SIG-M5 (cell line): ENCODE measurements around the gene ADGRG3.
"Not testable (repeated sequence)": the region's sequence is repeated elsewhere in the genome, so short reads cannot be mapped to it uniquely, and the experiment has no call there.

Experiments used
- DNase-seq: peaks from one replicate; lab custom pipeline; 2025; lab: John Stamatoyannopoulos, UW

The ADGRG3 gene

DNA sequence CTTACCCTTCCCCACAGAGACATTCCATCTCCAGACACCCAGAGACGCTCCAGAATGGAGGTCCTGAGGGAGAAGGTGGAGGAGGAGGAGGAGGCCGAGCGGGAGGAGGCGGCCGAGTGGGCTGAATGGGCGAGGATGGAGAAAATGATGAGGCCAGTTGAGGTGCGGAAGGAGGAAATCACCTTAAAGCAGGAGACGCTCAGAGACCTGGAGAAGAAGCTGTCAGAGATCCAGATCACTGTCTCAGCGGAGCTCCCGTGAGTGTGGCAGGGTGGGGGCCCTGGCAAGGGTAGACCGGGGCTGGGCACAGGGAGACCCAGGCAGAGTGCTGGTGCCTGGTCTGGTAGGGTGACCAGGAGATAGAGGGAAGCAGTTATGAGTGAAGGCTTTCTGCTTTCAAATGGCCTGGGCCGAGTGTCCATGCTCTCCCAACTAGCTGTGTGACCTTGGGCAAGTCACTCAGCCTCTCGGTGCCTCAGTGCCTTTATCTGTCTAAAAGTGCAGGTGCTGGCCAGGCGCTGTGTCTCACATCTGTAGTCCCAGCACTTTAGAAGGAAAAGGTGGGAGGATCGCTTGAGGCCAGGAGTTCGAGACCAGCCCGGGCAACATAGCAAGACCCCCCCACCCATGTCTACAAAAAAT, 29.9 kb downstream of the ADGRG3 start:
- DNase-seq, result no peak

DNA sequence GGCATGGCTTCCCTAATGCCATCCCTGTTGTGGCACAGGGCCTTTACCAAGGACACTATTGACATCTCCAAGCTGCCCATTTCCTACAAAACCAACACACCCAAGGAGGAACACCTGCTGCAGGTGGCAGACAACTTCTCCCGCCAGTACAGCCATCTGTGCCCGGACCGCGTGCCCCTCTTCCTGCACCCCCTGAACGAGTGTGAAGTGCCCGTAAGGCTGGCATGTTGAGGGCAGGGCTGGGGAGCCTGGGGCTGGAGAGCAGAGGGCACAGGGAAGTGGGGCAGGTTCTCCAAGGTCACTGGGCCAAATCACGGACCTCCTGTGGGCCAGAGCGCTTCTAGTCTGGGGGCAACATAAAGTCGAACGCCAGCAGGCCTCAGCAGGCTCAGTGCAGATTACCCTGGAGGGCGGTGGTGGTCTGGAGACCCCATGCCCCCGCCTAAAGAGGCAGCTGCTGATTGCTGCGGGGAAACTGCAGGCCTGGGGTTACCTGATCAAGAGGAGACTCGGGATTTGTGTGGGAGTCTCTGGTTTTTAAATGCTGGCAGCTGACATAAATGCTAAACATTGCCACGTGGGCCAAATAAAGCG, 30.8 kb downstream of the ADGRG3 start:
- no peak for DNase-seq

DNA sequence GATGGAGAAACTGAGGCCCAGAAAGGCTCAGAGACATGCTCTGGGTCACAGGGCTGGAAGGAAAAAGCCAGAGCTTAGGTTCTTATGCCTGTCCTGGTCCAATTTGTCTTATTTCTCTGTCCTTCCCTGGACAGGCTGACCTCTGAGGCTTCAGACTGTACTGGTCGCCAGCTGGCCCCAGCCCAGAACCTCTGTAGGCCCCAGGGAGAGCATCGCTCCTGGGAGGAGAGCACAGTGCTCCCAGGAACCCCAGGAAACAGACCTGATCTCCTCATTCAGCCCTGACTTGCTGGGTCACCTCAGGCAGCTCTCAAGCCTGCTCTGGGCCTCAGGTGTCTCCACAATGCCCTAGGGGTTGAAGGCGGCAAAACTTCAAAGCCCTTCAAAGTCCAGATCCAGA, 31.4 kb downstream of the ADGRG3 start:
- DNase-seq, result no peak

DNA sequence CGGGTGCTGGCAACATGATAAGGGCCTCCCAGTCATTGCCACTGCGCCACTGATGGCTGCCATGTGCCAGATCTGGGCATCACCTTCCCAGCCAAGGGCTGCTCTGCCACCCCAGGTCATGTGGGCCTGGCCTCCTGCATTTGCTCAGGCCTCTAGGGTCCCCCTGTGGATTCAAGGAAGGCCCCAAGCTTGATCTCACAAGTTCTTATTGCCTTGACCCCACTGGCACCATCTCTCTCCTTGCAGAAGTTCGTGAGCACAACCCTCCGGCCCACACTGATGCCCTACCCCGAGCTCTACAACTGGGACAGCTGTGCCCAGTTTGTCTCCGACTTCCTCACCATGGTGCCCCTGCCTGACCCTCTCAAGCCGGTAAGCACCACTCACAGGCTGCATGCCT, 31.8 kb downstream of the ADGRG3 start:
- DNase-seq, result no peak

DNA sequence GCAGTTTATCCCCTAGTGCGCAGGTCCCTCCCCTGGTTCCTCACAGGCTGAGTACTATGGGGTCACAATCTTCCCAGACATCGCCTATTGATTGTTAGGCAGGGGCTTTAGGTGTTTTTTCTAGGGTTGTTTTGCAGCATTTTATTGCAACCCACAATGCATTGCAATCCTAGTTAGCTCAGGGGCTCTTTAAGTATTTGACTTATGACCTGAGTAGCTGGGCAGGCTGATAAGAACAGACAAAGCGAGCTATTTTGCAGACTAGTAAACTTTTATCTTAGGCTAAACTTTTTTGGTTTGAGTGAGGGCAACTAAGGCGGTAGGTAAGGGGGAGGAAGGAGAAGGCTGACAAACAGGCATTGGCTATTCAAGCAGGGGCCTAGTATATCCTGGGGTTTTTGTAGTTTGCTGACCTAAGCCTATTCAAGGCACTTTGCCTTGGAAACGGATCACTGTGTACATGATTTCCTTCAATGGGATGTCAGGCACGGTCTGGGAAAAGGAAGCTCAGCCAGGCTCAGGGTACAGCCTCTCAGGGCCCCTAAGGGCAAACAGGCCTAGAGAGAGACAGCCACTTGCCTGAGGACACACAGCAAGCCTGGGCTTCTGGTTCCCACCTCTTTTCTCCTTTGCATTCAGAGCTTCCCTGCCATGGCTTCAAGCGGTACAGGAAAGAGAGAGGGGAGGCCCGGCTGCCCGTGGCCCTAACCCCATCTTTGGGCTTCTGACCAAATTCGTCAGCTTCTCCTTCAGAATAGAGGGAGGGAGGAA, 32.9 kb downstream of the ADGRG3 start:
- no peak for DNase-seq

DNA sequence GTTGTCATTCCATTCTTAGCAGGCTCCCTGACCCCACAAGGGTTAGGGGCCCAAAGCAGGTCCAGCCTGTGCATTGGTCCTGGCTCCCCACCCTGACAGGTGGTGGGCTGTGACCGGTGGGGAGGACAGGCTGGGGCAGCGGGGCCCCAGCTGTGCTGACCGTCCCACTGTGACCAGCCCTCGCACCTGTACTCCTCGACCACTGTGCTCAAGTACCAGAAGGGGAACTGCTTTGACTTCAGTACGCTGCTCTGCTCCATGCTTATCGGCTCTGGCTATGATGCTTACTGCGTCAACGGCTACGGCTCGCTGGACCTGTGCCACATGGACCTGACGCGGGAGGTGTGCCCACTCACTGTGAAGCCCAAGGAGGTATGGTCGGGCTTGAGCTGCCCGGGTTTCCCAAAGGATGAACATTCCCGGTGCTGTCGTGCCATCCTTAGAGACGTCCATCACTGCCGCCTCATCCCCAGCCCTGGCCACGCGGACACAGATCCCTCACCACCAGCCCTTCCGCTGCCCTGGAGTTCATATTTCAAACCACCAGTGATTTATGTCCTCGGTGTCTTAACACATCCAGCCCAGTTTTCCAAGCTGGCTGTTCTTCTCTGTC, 33.8 kb downstream of the ADGRG3 start:
- no peak for DNase-seq

DNA sequence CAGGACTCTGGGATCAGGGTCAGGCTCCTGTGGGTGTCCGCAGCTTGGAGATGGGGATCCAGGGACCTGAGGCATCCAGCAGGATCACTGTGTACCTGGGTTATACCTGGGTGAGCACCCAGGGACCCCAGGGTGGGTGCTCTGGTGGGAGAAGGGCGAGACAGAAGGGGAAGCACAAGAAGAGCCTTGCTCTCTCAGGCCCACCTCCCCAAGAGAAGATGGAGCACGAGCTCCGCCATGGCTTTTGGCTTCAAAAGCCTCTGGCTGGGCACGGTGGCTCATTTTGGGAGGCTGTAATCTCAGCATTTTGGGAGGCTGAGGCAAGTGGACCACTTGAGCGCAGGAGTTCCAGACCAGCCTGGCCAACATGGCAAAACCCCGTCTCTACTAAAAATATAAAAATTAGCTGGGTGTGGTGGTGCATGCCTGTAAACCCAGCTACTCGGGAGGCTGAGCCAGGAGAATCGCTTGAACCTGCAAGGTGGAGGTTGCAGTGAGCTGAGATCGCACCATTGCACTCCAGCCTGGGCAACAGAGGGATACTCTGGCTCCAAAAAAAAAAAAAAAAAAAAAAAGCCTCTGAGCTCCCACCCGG, 35.4 kb downstream of the ADGRG3 start:
- DNase-seq, result no peak

DNA sequence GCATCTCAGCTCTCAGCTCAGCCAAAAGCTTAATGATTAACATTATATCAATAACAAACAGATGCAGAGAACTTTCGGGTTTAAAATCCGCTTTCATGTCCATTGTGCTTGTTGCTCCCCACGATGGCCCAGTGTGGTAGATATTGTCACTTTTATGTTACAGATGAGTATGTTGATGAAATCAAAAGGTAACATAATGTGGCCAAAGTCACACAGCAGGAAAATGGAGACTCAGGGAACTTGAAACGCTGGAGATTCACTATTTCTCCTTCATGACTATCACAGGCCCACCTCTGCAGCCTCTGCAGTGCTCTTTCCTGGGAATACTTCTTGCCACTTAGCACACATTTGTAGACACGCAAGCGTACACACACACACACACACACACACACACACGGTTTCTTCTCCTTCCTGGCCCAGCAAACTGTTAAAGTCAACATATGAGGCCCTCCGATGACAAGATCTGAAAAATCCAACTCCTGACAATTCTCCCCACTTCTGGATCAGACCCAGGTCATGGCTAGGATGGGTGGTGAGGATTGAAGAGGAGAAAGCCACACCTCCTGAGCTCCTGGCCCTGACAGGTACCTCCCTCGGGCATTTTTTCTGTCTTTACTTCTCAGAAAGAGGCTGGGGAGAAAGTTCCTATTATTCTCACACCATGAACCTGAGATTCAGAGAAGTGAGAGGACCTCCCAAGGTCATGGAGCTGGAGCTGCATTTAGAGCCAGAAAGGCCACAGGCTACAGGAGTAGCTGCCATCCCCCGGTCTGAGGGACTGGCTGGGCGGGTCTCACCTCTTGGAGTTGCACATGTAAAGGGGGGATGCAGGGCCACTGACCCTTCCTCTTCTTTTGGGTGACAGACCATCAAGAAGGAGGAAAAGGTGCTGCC, 36.2 kb downstream of the ADGRG3 start:
- DNase-seq, result no peak

DNA sequence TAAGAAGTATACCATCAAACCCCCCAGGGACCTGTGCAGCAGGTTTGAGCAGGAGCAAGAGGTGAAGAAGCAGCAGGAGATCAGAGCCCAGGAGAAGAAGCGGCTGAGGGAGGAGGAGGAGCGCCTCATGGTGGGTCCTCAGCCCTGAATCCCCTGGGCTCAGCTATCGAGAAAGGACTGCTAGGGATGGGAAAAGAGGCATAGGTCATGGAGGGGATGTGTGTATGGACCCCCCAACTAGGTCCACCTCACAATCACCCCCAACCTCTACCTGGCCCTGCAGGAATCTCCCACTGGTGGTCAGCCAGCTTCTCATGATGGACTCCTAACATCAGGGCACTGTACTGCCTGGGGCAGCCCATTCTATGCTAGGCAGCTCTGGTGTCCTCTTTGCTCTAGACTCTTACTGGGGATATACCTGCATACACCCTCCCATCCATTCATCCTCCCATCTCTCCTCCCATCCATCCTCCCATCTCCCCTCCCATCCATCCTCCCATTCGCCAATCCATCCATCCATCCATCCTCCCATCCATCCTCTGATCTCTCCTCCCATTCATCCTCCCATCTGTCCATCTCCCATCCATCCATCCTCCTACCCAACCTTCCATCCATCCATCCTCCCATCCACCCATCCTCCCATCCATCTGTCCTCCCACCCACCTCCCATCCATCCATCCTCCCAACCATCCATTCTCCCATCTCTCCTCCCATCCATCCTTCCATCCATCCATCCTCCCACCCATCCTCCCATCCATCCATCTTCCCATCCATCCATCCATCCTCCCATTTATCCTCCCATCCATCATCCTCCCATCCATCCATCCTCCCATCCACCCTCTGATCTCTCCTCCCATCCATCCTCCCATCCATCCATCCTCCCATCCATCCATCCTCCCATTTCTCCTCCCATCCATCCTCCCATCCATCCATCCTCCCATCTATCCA, 37.1 kb downstream of the ADGRG3 start:
- DNase-seq, result no peak

DNA sequence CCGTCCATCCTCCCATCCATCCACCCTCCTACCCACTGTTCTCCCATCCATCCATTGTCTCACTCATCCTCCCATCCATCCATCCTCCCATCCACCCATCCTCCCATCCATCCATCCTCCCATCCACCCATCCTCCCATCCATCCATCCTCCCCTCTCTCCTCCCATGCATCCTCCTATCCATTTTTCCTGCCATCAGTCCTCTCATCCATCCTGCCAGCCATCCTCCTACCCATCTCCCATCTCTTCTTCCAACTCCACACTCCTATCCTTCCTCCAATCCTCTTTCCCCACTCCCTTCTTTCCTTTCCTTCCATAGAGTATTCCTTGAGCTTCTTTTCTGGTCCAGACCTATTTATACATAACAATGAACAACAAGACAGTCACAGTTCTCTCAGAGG, 38.6 kb downstream of the ADGRG3 start:
- DNase-seq, result no peak

DNA sequence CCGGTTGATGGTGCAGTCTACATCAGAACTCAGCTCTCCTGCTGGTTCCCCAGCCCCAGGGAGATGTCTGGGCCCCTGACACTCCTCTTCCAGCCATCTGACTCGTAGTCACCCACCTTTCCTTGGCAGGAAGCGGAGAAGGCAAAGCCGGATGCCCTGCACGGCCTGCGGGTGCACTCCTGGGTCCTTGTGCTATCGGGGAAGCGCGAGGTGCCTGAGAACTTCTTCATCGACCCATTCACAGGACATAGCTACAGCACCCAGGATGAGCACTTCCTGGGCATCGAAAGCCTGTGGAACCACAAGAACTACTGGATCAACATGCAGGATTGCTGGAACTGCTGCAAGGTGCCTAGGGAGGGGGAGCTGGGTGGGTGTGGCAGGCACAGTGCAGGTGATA, 39.2 kb downstream of the ADGRG3 start:
- no peak for DNase-seq

DNA sequence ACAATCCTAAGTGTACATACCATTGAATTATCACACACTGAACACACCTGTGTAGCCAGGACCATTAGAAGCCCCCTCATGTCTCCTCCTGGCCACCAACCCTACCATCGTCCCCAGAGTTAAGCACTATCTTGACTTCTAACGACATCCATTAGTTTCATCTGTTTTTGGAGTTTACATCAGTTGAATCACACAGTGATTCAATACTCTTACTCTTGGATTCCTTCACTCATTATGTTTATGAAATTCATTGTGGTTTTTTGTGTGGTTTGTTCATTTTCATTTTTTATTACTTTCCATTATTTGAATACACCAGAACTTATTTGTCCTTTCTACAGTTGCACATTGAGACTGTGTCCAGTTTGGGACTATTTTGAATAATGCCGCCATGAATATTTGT, 40.1 kb downstream of the ADGRG3 start:
- DNase-seq, result no peak

DNA sequence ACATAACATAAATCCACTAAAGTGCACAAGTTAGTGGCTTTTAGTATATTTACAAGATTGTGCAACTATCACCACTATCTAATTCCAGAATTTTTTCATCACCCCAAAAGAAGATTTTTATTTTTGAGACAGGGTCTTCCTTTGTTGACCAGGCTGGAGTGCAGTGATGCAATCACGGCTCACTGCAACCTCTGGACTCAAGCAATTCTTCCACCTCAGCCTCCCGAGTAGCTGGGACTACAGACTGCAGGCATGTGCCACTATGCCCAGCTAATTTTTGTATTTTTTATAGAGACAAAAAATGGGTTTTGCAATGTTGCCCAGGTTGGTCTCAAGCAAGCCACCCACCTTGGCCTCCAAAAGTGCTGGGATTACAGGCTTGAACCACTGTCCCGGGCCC, 41.6 kb downstream of the ADGRG3 start:
- no peak for DNase-seq

DNA sequence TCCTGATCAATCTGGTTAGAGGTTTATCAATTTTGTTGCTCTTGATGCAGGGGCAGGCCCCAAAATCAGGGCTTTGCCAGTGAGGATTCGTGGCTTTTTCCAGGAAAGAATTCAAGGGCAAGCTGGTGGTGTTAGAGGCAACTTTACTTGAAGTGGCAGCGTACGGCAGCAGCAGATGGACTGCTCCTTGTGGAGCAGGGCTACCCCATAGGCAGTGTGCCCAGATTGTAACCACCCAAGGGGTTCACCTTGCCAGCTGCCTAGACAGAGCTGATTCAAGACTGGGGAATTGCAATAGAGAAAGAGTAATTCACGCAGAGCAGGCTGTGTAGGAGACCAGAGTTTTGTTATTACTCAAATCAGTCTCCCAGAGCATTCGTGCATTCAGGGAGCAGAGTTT, 43.2 kb downstream of the ADGRG3 start:
- DNase-seq, result no peak

DNA sequence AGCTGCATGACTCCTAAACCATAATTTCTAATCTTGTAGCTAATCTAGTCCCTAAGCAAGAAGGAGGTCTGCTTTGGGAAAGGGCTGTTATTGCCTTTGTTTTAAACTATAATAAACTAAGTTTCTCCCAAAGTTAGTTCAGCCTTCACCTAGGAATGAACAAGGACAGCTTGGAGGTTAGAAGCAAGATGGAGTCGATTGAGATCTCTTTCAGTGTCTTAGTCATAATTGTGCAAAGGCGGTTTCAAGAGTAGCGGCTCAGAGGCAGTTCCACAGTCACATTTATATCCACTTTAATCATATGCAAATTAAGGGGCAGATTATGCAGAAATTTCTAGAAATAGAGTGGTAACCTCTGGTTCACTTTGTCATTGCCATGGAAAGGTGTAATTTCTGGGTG, 43.9 kb downstream of the ADGRG3 start:
- DNase-seq, result no peak

DNA sequence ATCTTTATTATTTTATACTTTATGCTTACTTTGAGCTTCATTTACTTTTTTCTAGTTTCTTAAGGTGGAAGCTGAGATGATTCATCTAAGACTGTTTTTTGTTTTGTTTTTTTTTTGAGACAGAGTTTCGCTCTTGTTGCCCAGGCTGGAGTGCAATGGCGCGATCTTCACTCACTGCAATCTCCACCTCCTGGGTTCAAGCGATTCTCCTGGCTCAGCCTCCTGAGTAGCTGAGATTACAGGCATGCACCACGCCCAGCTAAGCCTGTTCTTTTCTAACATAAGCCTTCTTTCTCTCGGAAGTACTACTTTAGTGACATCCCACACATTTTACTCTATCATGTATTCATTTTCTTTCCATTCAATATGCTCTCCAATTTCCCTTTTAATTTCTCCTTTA, 44.5 kb downstream of the ADGRG3 start:
- DNase-seq, result not testable (repeated sequence)

DNA sequence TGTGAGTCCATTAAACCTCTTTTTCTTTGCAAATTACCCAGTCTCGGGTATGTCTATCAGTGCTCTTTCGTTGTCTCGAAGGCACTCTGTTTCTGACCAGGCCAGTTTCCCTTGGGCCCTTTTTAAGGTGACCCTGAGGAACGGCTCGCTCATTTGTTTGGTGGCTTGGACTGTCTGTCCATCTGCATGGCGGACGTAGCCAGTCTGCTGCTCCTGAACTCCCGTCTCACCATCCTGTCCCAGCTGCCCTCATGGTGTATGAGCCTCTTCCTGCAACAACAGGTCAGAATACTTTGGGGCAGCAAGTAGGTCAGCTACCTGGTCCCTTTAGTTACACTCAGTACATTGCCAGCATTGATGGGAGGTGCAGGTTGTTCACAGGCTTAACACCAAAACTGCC, 45.5 kb downstream of the ADGRG3 start:
- no peak for DNase-seq

DNA sequence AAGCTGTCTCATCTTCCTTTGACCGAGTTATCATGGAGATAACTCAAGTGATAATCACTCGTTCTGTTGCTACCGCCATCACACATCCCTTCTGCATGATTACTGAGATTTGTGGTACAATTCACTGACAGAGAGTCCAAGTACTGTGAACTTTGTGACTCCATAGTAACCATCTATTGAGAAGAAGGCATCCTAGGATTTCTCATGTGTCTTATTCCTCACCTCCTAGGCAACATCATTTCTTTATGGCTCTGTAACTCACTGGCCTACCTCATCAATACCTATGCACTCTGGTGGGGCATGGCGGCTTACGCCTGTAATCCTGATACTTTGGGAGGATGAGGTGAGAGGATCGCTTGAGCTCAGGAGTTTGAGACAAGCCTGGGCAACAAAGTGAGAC, 45.9 kb downstream of the ADGRG3 start:
- no peak for DNase-seq

DNA sequence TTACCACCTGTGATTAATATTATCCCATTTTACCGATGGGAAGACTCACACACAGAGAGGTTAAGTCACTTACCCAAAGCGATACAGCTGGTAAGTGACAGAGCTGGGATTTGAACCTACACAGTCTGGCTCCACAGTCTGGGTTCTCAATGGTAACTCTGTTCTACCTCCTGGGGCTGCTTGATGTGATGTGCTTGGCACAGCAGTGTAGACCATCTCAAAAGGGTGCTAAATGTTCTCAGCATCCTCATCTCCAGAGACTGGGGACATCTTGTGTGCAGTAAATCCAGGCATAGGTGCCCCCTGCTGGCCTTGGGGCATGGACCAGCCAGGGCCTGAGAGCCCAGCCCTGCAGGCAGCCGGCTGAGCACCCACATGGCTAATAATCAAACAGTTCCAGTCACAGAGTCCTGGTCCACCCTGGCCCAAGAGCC, 52.1 kb downstream of the ADGRG3 start:
- DNase-seq, result no peak
